K562 (cell line): Measurements from ENCODE around the gene GAL3ST3.

ENCODE experiments used
- HSF4 ChIP-seq: fragments of 250-450 bp; sonication (Bioruptor Pico); IDR thresholded peaks from 2 replicates; pipeline ENCODE4 v2.1.2; 2022; ENCODE audit warnings: mild to moderate bottlenecking, moderate library complexity, borderline replicate concordance
- SMAD3 ChIP-seq: fragments of 450-650 bp; formaldehyde crosslinking; conservative IDR thresholded peaks from 2 replicates; pipeline ENCODE4 v1.4.0; 2020; ENCODE audit warnings: mild to moderate bottlenecking
- TF ChIP-seq, protein P1 (sequence below), 3 experiments: IDR thresholded peaks in 2 of 3; conservative IDR thresholded peaks in 1 of 3; 2 replicates each; pipeline ENCODE4 v1.5.1; 2011 to 2012; ENCODE audit warnings: low read length in 3 of 3, mild to moderate bottlenecking in 3 of 3, control low read depth in 2 of 3, improper control_type of control experiment in 1 of 3, inconsistent platforms in 1 of 3, low read depth in 1 of 3, mixed read lengths in 1 of 3, moderate library complexity in 1 of 3; ENCODE audit not compliant: insufficient read depth in 2 of 3

DNA sequence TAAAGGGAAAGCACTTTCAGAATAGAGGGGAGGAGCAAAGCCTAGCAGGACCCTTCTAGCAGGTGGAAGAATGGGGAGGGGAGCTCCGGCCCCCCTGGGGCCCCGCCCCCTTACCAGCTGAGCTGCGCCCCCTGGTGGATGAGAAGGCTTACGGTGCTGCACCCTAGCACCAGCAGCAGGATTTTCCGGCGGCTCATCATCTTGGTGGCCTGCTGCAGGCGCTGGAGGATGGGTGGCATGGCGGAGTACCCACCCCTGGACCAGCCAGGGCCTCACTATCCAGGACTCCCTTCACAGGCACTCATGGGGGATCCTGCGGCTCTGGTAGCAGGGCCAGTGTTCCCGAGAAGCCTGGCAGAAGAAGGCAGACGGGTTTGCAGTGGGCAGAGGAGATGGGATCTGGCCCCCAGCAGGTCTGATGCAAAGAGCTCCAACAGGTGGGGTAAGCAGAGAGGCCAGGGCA lies 3.8 kb downstream of the GAL3ST3 start:
- TF ChIP-seq SMAD3 (CRISPR knock-in tag) (no peak), HSF4 (no peak)
- TF ChIP-seq, protein P1, sequence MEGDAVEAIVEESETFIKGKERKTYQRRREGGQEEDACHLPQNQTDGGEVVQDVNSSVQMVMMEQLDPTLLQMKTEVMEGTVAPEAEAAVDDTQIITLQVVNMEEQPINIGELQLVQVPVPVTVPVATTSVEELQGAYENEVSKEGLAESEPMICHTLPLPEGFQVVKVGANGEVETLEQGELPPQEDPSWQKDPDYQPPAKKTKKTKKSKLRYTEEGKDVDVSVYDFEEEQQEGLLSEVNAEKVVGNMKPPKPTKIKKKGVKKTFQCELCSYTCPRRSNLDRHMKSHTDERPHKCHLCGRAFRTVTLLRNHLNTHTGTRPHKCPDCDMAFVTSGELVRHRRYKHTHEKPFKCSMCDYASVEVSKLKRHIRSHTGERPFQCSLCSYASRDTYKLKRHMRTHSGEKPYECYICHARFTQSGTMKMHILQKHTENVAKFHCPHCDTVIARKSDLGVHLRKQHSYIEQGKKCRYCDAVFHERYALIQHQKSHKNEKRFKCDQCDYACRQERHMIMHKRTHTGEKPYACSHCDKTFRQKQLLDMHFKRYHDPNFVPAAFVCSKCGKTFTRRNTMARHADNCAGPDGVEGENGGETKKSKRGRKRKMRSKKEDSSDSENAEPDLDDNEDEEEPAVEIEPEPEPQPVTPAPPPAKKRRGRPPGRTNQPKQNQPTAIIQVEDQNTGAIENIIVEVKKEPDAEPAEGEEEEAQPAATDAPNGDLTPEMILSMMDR (IDR thresholded peaks at IDR 0.05 in 2 of 3, conservative IDR thresholded peaks at IDR 0.05 in 1 of 3; ENCODE audit: insufficient read depth in 2 of 3, low read depth in 1 of 3, low read length in 3 of 3): peak; percentile 91 to 94 (median 93)
